Upper lobe of right lung (tissue), 1 donor: Measurements from ENCODE around the gene CECR2. TPM values are rescaled to one million over a fixed set of nuclear protein-coding genes. Genes with fewer than 3 reads are reported as not detected.

Source experiments
- ATAC-seq: fragments of 200-7000 bp; cut with Tn5 transposase; one replicate; pipeline ENCODE4 v1.9.1; 2020; ENCODE audit warnings: mild to moderate bottlenecking, moderate library complexity
- DNase-seq: peaks from one replicate; pipeline ENCODE4 v3.0.0-alpha.2; 2020
- H3K27ac ChIP-seq: fragments of 200-600 bp; one replicate; pipeline ENCODE4 v1.8.0; 2022
- H3K27me3 ChIP-seq: fragments of 200-600 bp; one replicate; pipeline ENCODE4 v1.8.0; 2022; ENCODE audit warnings: mild to moderate bottlenecking
- H3K36me3 ChIP-seq: fragments of 200-600 bp; one replicate; pipeline ENCODE4 v1.8.0; 2022
- H3K4me1 ChIP-seq: fragments of 200-600 bp; one replicate; pipeline ENCODE4 v1.8.0; 2022
- H3K4me3 ChIP-seq: fragments of 200-600 bp; one replicate; pipeline ENCODE4 v1.8.0; 2022; ENCODE audit warnings: mild to moderate bottlenecking
- H3K9me3 ChIP-seq: fragments of 200-600 bp; one replicate; pipeline ENCODE4 v1.8.0; 2022
- CTCF ChIP-seq: fragments of 200-600 bp; IDR thresholded peaks from one replicate; pipeline ENCODE4 v1.8.0; 2022; ENCODE audit warnings: antibody characterized with exemption
- intact Hi-C: fragments of 100-400 bp; cut with DNase I; formaldehyde crosslinking; loops from one replicate; pipeline ENCODE4 v1.11.0; 2022
- total RNA-seq: library from RNA; stranded (reverse); fragmentation: NEBNext Ultra II Directional; extraction: Animal tissue kit (Norgen Biotek cat#: 25700); gene quantifications from one replicate; pipeline ENCODE4 v1.2.1, GENCODE V29; 2021
- donor health status: DM: no; HTN: yes; CAD: no; lungs with severe emphysema.

Gene CECR2
- total RNA-seq, 1 donor from 2014 or later = 7.2 TPM

- Histone ChIP-seq H3K4me1 (no peaks in the 10 kb centered on the region), H3K27ac (no peak overlapping the region), H3K9me3 (no peaks in the 10 kb centered on the region), H3K36me3 (no peaks in the 10 kb centered on the region), H3K4me3 (no peak overlapping the region), H3K27me3 (no peaks in the 10 kb centered on the region)
- intact Hi-C loops = no loop called here
- ATAC-seq = no peak
- DNase-seq = no peak
- TF ChIP-seq CTCF = no peak
These were observed 115.3 kb downstream of the CECR2 start for GRCh38 chr22:17484608-17485007.

GRCh38 chr22:17486313-17486712, 117.1 kb downstream of the CECR2 start:
- ATAC-seq (no peak), DNase-seq (no peak)
- no peaks in the 10 kb centered on the region for H3K36me3 ChIP-seq
- H3K27me3 ChIP-seq = no peaks in the 10 kb centered on the region
- H3K4me1 ChIP-seq = no peaks in the 10 kb centered on the region
- intact Hi-C loops = no loop called here
- H3K9me3 ChIP-seq = no peaks in the 10 kb centered on the region
- no peak overlapping the region for H3K4me3 ChIP-seq
- H3K27ac ChIP-seq = no peak overlapping the region
- no peak for TF ChIP-seq CTCF

DNA sequence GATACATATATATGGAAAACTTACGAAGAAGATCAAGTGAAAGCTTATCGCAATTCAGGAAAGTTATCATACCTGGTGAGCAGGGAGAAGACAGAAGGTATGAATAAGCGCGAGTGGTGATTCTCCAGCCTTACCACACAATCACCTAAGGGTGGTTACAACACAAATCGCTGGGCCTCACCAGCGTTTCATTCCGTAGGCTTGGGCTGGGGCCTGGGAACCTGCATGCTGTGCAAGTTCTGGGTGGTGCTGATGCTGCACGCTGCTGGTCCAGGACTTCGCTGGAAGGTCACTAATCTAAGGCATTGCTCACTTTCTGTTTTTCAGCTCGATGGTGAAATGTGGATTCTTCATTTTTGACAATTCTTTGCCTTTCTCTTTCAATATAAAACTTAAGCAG, 117.5 kb downstream of the CECR2 start:
- no peaks in the 10 kb centered on the region for H3K4me1 ChIP-seq
- no peak overlapping the region for H3K27ac ChIP-seq
- intact Hi-C loops = no loop called here
- no peaks in the 10 kb centered on the region for H3K36me3 ChIP-seq
- no peaks in the 10 kb centered on the region for H3K9me3 ChIP-seq
- ATAC-seq (no peak), DNase-seq (no peak)
- H3K4me3 ChIP-seq = no peak overlapping the region
- TF ChIP-seq CTCF = no peak
- no peaks in the 10 kb centered on the region for H3K27me3 ChIP-seq

- Histone ChIP-seq H3K27me3 (no peaks in the 10 kb centered on the region), H3K36me3 (no peaks in the 10 kb centered on the region), H3K9me3 (no peaks in the 10 kb centered on the region), H3K27ac (no peak overlapping the region), H3K4me3 (no peak overlapping the region), H3K4me1 (no peaks in the 10 kb centered on the region)
- ATAC-seq (no peak), DNase-seq (no peak)
- intact Hi-C loops = no loop called here
- no peak for TF ChIP-seq CTCF
These were observed 119.8 kb downstream of the CECR2 start for GRCh38 chr22:17489101-17489500.

- no peak for DNase-seq
- intact Hi-C loops = no loop called here
- peak; percentile 49 for ATAC-seq
- Histone ChIP-seq H3K4me1 (no peaks in the 10 kb centered on the region), H3K27ac (no peak overlapping the region), H3K4me3 (no peak overlapping the region), H3K27me3 (no peaks in the 10 kb centered on the region), H3K36me3 (no peaks in the 10 kb centered on the region), H3K9me3 (no peaks in the 10 kb centered on the region)
- no peak for TF ChIP-seq CTCF
These were observed 121.9 kb downstream of the CECR2 start for GRCh38 chr22:17491090-17491640.

- no peak for ATAC-seq
- intact Hi-C loops = no loop called here
These were observed 123.0 kb downstream of the CECR2 start for GRCh38 chr22:17492247-17492646.

More at GRCh38 chr22:17492247-17492646, 123.0 kb downstream of the CECR2 start:
- H3K27ac ChIP-seq = no peak overlapping the region
- H3K9me3 ChIP-seq = no peaks in the 10 kb centered on the region
- no peak overlapping the region for H3K4me3 ChIP-seq
- H3K27me3 ChIP-seq = no peaks in the 10 kb centered on the region
- no peaks in the 10 kb centered on the region for H3K4me1 ChIP-seq
- H3K36me3 ChIP-seq = no peaks in the 10 kb centered on the region
- TF ChIP-seq CTCF = no peak
- no peak for DNase-seq
